ENCODE data around the gene TRPT1. TPM values are rescaled to one million over a fixed set of nuclear protein-coding genes. Genes with fewer than 3 reads are reported as not detected.

Gene TRPT1
- total RNA-seq, 1 donor from 2014 or later, result 52.0 TPM

DNA sequence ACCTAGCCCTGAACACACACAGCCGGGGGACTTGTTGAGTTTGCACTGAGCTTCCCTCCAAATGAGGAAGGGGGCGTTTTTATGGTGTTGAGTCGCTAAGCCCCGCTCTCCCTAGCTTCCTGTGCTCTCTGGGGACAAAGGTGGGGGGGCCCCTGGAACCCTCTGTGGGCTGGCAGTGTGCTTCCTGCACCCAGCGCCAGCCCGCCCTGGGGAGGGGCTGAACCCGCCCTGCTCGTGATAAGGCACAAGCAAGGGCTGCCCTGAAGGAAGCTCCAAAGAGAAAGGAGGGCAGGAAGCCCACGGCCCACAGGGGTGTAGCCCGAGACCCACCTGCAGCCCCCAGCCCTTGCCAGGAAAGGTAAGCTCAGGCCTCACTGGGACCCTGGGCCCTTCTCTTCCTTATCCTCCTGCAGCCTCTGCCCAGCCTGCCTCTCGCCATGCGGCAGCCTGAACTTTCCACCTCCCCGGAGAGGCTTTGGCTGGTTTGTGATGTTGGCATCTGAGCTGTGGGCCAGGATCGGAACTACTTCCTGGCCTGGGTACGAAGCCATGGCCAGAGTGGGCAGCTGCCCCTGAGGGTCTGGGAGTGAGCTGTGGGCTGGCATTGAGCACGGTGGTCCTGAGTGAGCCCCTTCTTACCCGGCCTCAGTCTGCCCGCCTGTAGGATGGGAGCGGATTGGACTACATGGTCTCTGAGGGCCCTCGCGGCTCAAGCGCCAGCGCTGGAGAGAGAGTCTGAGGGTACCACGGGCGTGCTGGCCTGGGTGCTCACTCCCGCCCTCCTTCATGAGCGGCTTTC lies 19.3 kb downstream of the TRPT1 start, which contains the start of gene FERMT3:
FERMT3 (plus strand) TSS at position 265 of the 799 bp plus-strand sequence. CDS start 644 bp downstream, outside the sequence.
- H3K4me1 Mint-ChIP-seq (ENCODE audit: low read depth), result no peaks in the 10 kb centered on the region
- no peaks in the 10 kb centered on the region for H3K27me3 Mint-ChIP-seq
- peaks cover 17% of the 10 kb centered on the region for H3K36me3 Mint-ChIP-seq (ENCODE audit: insufficient read depth)
- no peak within 1 kb of the TSS for H3K27ac Mint-ChIP-seq
- DNase-seq (ENCODE audit: low spot score, unreplicated experiment), result no peak
- no peaks in the 10 kb centered on the region for H3K9me3 Mint-ChIP-seq (ENCODE audit: low read depth)
- H3K4me3 Mint-ChIP-seq (ENCODE audit: low read depth), result no peak within 1 kb of the TSS
- TF ChIP-seq, protein P1, sequence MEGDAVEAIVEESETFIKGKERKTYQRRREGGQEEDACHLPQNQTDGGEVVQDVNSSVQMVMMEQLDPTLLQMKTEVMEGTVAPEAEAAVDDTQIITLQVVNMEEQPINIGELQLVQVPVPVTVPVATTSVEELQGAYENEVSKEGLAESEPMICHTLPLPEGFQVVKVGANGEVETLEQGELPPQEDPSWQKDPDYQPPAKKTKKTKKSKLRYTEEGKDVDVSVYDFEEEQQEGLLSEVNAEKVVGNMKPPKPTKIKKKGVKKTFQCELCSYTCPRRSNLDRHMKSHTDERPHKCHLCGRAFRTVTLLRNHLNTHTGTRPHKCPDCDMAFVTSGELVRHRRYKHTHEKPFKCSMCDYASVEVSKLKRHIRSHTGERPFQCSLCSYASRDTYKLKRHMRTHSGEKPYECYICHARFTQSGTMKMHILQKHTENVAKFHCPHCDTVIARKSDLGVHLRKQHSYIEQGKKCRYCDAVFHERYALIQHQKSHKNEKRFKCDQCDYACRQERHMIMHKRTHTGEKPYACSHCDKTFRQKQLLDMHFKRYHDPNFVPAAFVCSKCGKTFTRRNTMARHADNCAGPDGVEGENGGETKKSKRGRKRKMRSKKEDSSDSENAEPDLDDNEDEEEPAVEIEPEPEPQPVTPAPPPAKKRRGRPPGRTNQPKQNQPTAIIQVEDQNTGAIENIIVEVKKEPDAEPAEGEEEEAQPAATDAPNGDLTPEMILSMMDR (IDR thresholded peaks at IDR 0.05; ENCODE audit: unreplicated experiment), result no peak

DNA sequence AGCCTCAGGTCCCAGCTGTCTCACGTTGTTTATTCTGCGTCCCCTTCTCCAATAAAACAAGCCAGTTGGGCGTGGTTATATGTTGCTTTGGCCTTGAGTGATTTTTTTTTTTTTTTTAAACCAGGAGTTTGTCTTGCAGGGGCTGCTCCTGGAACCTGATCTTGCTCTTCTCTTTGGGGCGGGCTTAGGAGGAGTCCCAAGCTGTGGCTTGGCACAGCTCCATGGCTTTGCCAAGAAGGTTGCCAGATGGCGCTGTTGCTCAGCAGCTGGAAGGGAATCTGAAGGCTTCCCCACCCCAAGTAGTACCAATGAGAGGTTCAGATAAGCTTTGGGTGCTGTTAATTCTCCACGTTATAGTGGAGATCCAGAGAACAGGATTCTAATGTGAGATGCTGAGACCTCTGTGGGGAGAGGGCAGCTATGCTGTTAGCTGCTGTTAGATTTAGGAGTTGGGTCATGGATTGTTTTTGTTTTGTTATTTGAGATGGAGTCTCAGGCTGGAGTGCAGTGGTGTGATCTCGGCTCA lies 21.5 kb downstream of the TRPT1 start:
- no peak overlapping the region for H3K4me3 Mint-ChIP-seq (ENCODE audit: low read depth)
- H3K9me3 Mint-ChIP-seq (ENCODE audit: low read depth), result no peaks in the 10 kb centered on the region
- no peak for DNase-seq (ENCODE audit: low spot score, unreplicated experiment)
- H3K36me3 Mint-ChIP-seq (ENCODE audit: insufficient read depth), result peaks cover 26% of the 10 kb centered on the region
- no peaks in the 10 kb centered on the region for H3K4me1 Mint-ChIP-seq (ENCODE audit: low read depth)
- TF ChIP-seq, protein P1 (IDR thresholded peaks at IDR 0.05; ENCODE audit: unreplicated experiment), result peak; percentile 59
- no peaks in the 10 kb centered on the region for H3K27me3 Mint-ChIP-seq
- peak overlapping the region; percentile 83 for H3K27ac Mint-ChIP-seq

DNA sequence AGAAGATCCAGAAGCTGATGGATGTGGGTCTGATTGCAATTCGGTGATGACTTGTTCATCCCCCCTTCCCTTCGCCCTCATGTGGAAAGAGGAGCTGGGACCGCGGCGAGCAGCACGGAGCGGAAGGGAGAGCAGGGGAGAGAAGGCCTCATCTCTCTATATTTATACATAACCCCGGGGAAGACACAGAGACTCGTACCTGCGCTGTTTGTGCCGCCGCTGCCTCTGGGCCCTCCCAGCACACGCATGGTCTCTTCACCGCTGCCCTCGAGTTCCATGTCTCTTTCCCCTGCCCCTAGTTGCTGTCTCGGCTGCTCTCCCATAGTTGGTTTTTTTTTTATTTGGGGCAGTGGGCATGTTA lies 21.9 kb downstream of the TRPT1 start:
- Mint-ChIP-seq H3K4me3 (ENCODE audit: low read depth) (no peak overlapping the region), H3K27me3 (no peaks in the 10 kb centered on the region), H3K27ac (no peak overlapping the region), H3K9me3 (ENCODE audit: low read depth) (no peaks in the 10 kb centered on the region), H3K36me3 (ENCODE audit: insufficient read depth) (peaks cover 26% of the 10 kb centered on the region), H3K4me1 (ENCODE audit: low read depth) (no peaks in the 10 kb centered on the region)
- TF ChIP-seq, protein P1 (IDR thresholded peaks at IDR 0.05; ENCODE audit: unreplicated experiment), result no peak
- DNase-seq (ENCODE audit: low spot score, unreplicated experiment), result no peak

DNA sequence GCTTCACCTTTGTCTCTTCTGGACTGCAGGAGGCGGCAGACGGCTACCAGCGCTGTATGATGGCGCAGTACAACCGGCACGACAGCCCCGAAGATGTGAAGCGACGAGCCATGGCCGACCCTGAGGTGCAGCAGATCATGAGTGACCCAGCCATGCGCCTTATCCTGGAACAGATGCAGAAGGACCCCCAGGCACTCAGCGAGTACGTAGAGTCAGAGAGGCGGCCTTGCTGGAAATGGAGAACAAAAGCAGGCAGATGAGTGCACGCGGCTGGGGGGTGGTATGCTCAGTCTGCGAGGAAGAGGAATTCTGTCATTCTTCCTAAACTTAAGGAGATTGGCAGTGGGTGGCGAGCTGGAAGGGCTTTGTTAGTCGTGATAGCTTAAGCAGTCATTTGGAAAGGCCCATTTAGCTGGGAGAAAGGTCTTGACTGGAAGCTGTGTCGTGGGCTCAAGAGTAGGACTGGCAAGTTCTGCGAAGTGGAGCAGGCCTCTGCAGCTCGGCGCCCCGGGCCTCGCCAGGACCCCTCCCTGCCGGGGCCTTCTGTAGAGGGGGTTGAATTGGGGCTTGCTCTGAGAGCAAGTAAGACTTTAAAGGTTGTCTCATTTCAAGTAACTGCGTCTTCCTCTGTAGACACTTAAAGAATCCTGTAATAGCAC lies 22.4 kb downstream of the TRPT1 start:
- H3K27me3 Mint-ChIP-seq, result no peaks in the 10 kb centered on the region
- no peak overlapping the region for H3K27ac Mint-ChIP-seq
- TF ChIP-seq, protein P1 (IDR thresholded peaks at IDR 0.05; ENCODE audit: unreplicated experiment), result no peak
- no peak overlapping the region for H3K4me3 Mint-ChIP-seq (ENCODE audit: low read depth)
- no peaks in the 10 kb centered on the region for H3K9me3 Mint-ChIP-seq (ENCODE audit: low read depth)
- peaks cover 26% of the 10 kb centered on the region for H3K36me3 Mint-ChIP-seq (ENCODE audit: insufficient read depth)
- H3K4me1 Mint-ChIP-seq (ENCODE audit: low read depth), result no peaks in the 10 kb centered on the region
- DNase-seq (ENCODE audit: low spot score, unreplicated experiment), result no peak

DNA sequence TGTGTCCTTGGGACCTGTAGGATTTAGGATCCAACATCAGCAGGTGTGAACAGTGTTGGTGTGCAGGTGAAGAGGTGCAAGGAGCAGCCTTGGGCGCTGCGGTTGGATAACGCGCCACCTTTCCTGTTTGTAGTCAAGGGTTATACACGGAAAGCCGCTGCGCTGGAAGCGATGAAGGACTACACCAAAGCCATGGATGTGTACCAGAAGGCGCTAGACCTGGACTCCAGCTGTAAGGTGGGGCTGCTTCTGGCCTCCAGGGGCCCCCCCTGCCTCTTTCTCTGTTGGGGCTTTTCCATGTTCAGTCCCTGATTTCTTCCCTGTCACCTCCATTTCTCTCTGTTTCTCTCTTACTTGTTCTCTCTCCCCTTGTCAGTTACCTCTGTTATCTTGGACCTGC lies 23.0 kb downstream of the TRPT1 start:
- H3K27ac Mint-ChIP-seq, result no peak overlapping the region
- no peak for DNase-seq (ENCODE audit: low spot score, unreplicated experiment)
- TF ChIP-seq, protein P1 (IDR thresholded peaks at IDR 0.05; ENCODE audit: unreplicated experiment), result no peak
- no peaks in the 10 kb centered on the region for H3K4me1 Mint-ChIP-seq (ENCODE audit: low read depth)
- H3K9me3 Mint-ChIP-seq (ENCODE audit: low read depth), result no peaks in the 10 kb centered on the region
- H3K36me3 Mint-ChIP-seq (ENCODE audit: insufficient read depth), result peaks cover 26% of the 10 kb centered on the region
- H3K27me3 Mint-ChIP-seq, result no peaks in the 10 kb centered on the region
- H3K4me3 Mint-ChIP-seq (ENCODE audit: low read depth), result no peak overlapping the region
